ENCODE data around the gene KRT28.
"Not testable (repeated sequence)": the region's sequence is repeated elsewhere in the genome, so short reads cannot be mapped to it uniquely, and the experiment has no call there.

Gene KRT28

DNA sequence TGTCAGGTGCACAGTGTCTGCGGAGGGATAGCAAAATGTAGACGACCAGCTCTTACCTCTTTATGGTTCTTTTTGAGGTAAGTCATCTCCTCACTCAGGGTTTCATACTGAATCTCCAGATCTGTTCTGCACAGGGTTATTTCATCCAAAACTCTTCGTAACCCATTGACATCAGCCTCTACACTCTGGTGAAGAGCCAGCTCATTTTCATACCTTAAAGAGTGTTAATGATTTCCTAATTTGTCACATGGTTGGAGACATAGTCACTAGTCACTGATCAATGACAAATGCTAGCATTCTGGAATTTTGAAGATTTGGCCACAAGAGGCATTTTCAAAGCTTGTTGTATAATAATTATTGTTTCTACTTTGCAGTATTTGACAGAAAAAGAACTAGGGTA lies 46.0 kb downstream of the KRT28 start:
- no peaks in the 10 kb centered on the region for H3K36me3 ChIP-seq (replicated peaks)
- DNase-seq (ENCODE audit: low spot score in 2 of 2): no peak
- H3K9me3 ChIP-seq: no peaks in the 10 kb centered on the region
- in situ Hi-C loops (cut with MboI; ENCODE audit: low sequenced_read_pairs): no loop called here
- no peaks in the 10 kb centered on the region for H3K4me1 ChIP-seq
- peaks cover 7% of the 10 kb centered on the region; the same call in 1 of the 2 replicates for H3K27me3 ChIP-seq (ENCODE audit: low read depth)
- H3K4me3 ChIP-seq: no peak overlapping the region

DNA sequence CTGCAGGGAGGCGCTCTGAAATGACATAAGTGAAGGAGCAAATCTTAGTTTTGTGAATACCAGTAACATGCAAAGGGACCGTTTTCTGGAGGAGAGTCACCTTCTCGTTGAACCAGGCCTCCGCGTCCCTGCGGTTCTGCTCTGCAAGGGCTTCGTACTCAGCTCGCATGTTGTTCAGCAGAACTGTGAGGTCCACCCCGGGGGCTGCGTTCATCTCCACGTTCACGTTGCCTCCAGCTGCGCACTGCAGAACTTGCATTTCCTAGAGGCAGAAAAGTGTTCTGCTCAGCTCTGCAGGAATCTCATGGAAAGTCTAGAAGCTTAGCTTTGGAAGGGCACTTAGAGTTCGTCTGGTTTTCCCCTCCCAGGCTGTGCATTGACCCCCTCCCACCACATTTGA lies 48.7 kb downstream of the KRT28 start:
- in situ Hi-C loops (cut with MboI; ENCODE audit: low sequenced_read_pairs): no loop called here
- no peak for DNase-seq (ENCODE audit: low spot score in 2 of 2)
- Histone ChIP-seq H3K36me3 (replicated peaks) (no peaks in the 10 kb centered on the region), H3K4me1 (no peaks in the 10 kb centered on the region), H3K4me3 (no peak overlapping the region), H3K9me3 (no peaks in the 10 kb centered on the region), H3K27me3 (ENCODE audit: low read depth) (peaks cover 7% of the 10 kb centered on the region; the same call in 1 of the 2 replicates)

GRCh38 chr17:40750391-40750790 lies 49.4 kb downstream of the KRT28 start:
- Histone ChIP-seq H3K9me3 (no peaks in the 10 kb centered on the region), H3K27me3 (ENCODE audit: low read depth) (peaks cover 7% of the 10 kb centered on the region; the same call in 1 of the 2 replicates), H3K4me3 (no peak overlapping the region), H3K4me1 (no peaks in the 10 kb centered on the region), H3K36me3 (replicated peaks) (no peaks in the 10 kb centered on the region)
- in situ Hi-C loops (cut with MboI; ENCODE audit: low sequenced_read_pairs): no loop called here
- no peak for DNase-seq (ENCODE audit: low spot score in 2 of 2)

DNA sequence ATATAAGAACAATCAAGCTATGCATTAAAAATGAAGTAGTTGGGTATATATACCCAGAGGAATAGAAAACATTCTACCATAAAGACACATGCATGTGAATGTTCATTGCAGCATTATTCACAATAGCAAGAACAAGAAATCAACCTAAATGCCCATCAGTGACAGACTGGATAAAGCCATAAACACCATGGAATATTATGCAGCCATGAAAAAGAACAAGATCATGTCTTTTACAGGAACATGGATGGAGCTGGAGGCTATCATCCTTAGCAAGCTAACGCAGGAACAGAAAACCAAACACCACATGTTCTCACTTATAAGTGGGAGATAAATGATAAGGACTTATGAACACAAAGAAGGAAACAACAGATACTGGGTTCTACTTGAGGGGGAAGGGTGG lies 51.1 kb downstream of the KRT28 start:
- H3K4me3 ChIP-seq; H3K9me3 ChIP-seq; H3K27me3 ChIP-seq (ENCODE audit: low read depth); DNase-seq (ENCODE audit: low spot score in 2 of 2); H3K36me3 ChIP-seq (replicated peaks); in situ Hi-C loops (cut with MboI; ENCODE audit: low sequenced_read_pairs); H3K4me1 ChIP-seq: not testable (repeated sequence)
